Natural killer cell (primary cell): ENCODE data around the gene TMEM184A. TPM values are rescaled to one million over a fixed set of nuclear protein-coding genes. Genes with fewer than 3 reads are reported as not detected.

Experiments used
- ATAC-seq, 3 donors: fragments of 150-1000 bp in 2 of 3; fragments of 200-7000 bp in 1 of 3; cut with Tn5 transposase; 1 replicate in 1 of 3; 2 replicates in 2 of 3; pipeline ENCODE4 v1.10.0; 2021; ENCODE audit warnings: mild to moderate bottlenecking in 2 of 3, moderate library complexity in 2 of 3
- DNase-seq, 2 donors: peaks; one replicate each; pipeline versions ENCODE4 v3.0.0 to v3.0.0-alpha.2; 2013 to 2021; ENCODE audit warnings: mixed read lengths in 1 of 2
- H3K27ac ChIP-seq: one replicate; pipeline ENCODE4 v1.5.1; 2013; ENCODE audit warnings: mild to moderate bottlenecking, low read length
- H3K27me3 ChIP-seq: one replicate; pipeline ENCODE4 v1.6.1; 2013; ENCODE audit warnings: low read length; ENCODE audit not compliant: control insufficient read depth, insufficient read depth
- H3K36me3 ChIP-seq: one replicate; pipeline ENCODE4 v1.6.1; 2013; ENCODE audit warnings: low read length; ENCODE audit not compliant: control insufficient read depth, insufficient read depth
- H3K4me1 ChIP-seq: one replicate; pipeline ENCODE4 v1.6.1; 2013; ENCODE audit warnings: low read length; ENCODE audit not compliant: control insufficient read depth, insufficient read depth
- H3K4me3 ChIP-seq: one replicate; pipeline ENCODE4 v1.5.1; 2013; ENCODE audit warnings: low read length
- H3K9me3 ChIP-seq: one replicate; pipeline ENCODE4 v1.6.1; 2013; ENCODE audit warnings: low read length; ENCODE audit not compliant: control insufficient read depth, insufficient read depth
- H3K27ac Mint-ChIP-seq, 2 donors: one replicate each; pipeline ENCODE4 v1.8.0; 2022; ENCODE audit warnings: mild to moderate bottlenecking in 2 of 2, mixed read lengths in 2 of 2, moderate library complexity in 1 of 2
- H3K27me3 Mint-ChIP-seq, 2 donors: one replicate each; pipeline ENCODE4 v1.8.0; 2022; ENCODE audit warnings: low read depth in 2 of 2, mixed read lengths in 2 of 2
- H3K36me3 Mint-ChIP-seq: one replicate; pipeline ENCODE4 v1.8.0; 2022; ENCODE audit warnings: mixed read lengths
- H3K4me1 Mint-ChIP-seq, 2 donors: one replicate each; pipeline ENCODE4 v1.8.0; 2022; ENCODE audit warnings: mixed read lengths in 2 of 2
- H3K4me3 Mint-ChIP-seq: one replicate; pipeline ENCODE4 v1.8.0; 2022; ENCODE audit warnings: mild to moderate bottlenecking, moderate library complexity, mixed read lengths
- H3K9me3 Mint-ChIP-seq, 2 donors: one replicate each; pipeline ENCODE4 v1.8.0; 2022; ENCODE audit warnings: mixed read lengths in 2 of 2
- CTCF ChIP-seq: fragments of 200-600 bp; IDR thresholded peaks from one replicate; pipeline ENCODE4 v1.8.0; 2022; ENCODE audit warnings: antibody characterized with exemption
- WGBS: methylation state at CpG from one replicate; pipeline ENCODE4 v1.1.7; 2013; ENCODE audit warnings: missing lambda C conversion rate; ENCODE audit not compliant: insufficient coverage; 5-methylcytosine and 5-hydroxymethylcytosine counted together
- intact Hi-C: fragments of 100-400 bp; cut with micrococcal nuclease; formaldehyde crosslinking; loops from one replicate; pipeline ENCODE4 v1.14.2; 2022
- total RNA-seq, 4 donors: library from RNA; stranded (reverse); fragments of 120-200 nt in 1 of 4; gene quantifications; one replicate each; pipeline versions ENCODE4 v1.2.3 to v1.2.4, GENCODE V29; 2013 to 2022

The TMEM184A gene
- total RNA-seq, 3 donors from 2014 or later (not counting 1 experiment from before 2014, with no cell fraction given), result 0.14 TPM; not detected in 2

DNA sequence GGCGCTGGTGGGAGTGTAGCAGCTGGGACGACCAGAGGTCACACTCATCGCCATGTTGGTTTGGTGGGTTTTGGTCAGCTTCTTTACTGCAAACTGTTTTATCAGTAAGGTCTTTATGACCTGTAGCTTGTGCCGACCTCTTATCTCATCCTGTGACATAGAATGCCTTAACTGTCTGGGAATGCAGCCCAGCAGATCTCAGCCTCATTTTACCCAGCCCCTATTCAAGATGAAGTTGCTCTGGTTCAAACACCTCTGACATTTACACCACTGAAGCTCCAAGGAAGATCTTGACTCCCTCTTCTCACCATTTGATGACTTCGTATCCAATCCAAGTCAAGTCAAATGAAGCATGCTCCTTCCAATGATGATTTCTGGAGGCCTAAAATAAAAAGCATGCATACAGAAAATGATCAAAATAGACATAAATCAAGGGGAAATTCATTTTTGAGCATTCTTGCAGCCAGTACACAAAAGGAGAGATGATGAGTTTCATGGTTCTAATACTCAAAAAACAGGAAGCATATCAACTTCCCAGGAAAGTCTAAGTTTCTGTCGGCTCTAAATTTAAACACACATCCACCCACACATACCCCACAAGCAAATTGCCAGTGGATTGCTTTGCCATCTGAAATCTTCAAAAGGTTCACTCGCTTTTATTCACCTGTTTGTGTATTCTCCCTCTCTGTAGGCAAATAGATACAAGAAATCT lies 16.3 kb upstream of the TMEM184A start:
- H3K36me3 Mint-ChIP-seq, result no peaks in the 10 kb centered on the region
- peak overlapping the region; percentile 5 for H3K4me3 Mint-ChIP-seq
- H3K9me3 Mint-ChIP-seq, result no peaks in the 10 kb centered on the region
- DNase-seq, result no peak
- Histone ChIP-seq H3K4me3 (no peak overlapping the region), H3K27ac (no peak overlapping the region), H3K27me3 (no peaks in the 10 kb centered on the region), H3K4me1 (peaks cover 25% of the 10 kb centered on the region), H3K9me3 (no peaks in the 10 kb centered on the region), H3K36me3 (peaks cover 6% of the 10 kb centered on the region)
- intact Hi-C loops, result loop anchor here (10.0 kb wide), 1 partner anchor 673 kb away; the partner anchor contains the start of genes MRM2 and NUDT1
- TF ChIP-seq CTCF, result no peak
- ATAC-seq, result no peak
- no peaks in the 10 kb centered on the region for H3K27me3 Mint-ChIP-seq
- H3K4me1 Mint-ChIP-seq, result peaks cover 17 to 20% of the 10 kb centered on the region in 2 donors
- H3K27ac Mint-ChIP-seq, result peak overlapping the region in 1 of 2 donors; percentile 7
- 83% methylated on average over 7 of the region's 7 CpGs for WGBS

- ATAC-seq (peak; percentile 92 to 96 (median 92)), DNase-seq (peak; percentile 89 to 93)
- Histone ChIP-seq H3K27ac (peak within 1 kb of the TSS; percentile 91), H3K9me3 (no peaks in the 10 kb centered on the region), H3K27me3 (no peaks in the 10 kb centered on the region), H3K4me1 (peaks cover 25% of the 10 kb centered on the region), H3K36me3 (peaks cover 13% of the 10 kb centered on the region), H3K4me3 (peak within 1 kb of the TSS; percentile 94)
- intact Hi-C loops, result loop anchor here (1.0 to 10.0 kb wide), 2 partner anchors 38 to 675 kb away; partner anchors contain the start of genes MRM2 and NUDT1
- Mint-ChIP-seq H3K27ac (peak within 1 kb of the TSS; percentile 85 to 88), H3K9me3 (no peaks in the 10 kb centered on the region), H3K36me3 (no peaks in the 10 kb centered on the region), H3K4me1 (peaks cover 17 to 20% of the 10 kb centered on the region in 2 donors), H3K27me3 (no peaks in the 10 kb centered on the region), H3K4me3 (peak within 1 kb of the TSS; percentile 90)
- WGBS, result under 1% methylated on average over 95 of the region's 95 CpGs
- peak; percentile 12 for TF ChIP-seq CTCF
Observed at GRCh38 chr7:1569833-1570632, 14.0 kb upstream of the TMEM184A start, which contains the start of gene PSMG3. Gene PSMG3 (minus strand): TSS chr7:1570032. CDS start chr7:1569339, 693 bp downstream.

DNA sequence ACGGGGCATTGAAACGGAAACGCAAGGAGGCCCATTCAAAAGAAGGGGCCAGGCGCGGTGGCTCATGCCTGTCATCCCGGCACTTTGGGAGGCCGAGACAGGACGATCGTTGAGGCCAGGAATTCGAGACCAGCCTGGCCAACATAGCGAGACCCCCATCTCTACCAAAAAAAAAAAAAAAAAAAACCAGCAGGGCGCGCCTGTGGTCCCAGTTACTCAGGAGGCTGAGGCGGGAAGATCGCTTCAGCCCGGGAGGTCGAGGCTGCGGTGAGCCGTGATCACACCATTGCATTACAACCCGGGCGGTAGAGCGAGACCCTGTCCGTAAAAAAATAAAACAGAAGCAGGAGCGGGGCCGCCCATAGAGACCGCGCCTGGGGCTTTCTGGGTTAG lies 13.4 kb upstream of the TMEM184A start:
- Mint-ChIP-seq H3K27ac (peak overlapping the region; percentile 85 to 88), H3K4me3 (peak overlapping the region; percentile 85), H3K9me3 (no peaks in the 10 kb centered on the region), H3K27me3 (no peaks in the 10 kb centered on the region), H3K36me3 (no peaks in the 10 kb centered on the region), H3K4me1 (peaks cover 17 to 20% of the 10 kb centered on the region in 2 donors)
- no peak for TF ChIP-seq CTCF
- ATAC-seq (peak in 1 of 3 donors; percentile 51), DNase-seq (no peak)
- Histone ChIP-seq H3K27me3 (no peaks in the 10 kb centered on the region), H3K4me1 (peaks cover 25% of the 10 kb centered on the region), H3K27ac (peak overlapping the region; percentile 85), H3K36me3 (peaks cover 13% of the 10 kb centered on the region), H3K4me3 (peak overlapping the region; percentile 71), H3K9me3 (no peaks in the 10 kb centered on the region)
- intact Hi-C loops, result loop anchor here (1.0 kb wide), 1 partner anchor 37 kb away; no protein-coding TSS in a partner anchor
- 20% methylated on average over 27 of the region's 27 CpGs for WGBS
